Activated CD8-positive, alpha-beta memory T cell treated with anti-CD3 and anti-CD28 coated beads, Interleukin-2, amount 50 U/mL, for 24 hours (primary cell): ENCODE results near the gene PFKFB2.

Source experiments
- DNase-seq: peaks from one replicate; pipeline ENCODE4 v3.0.0-alpha.2; 2020; ENCODE audit errors: extremely low read depth

The PFKFB2 gene

GRCh38 chr1:207052911-207053769, at the start of gene PFKFB2:
Gene PFKFB2 (plus strand): TSS chr1:207053275. CDS start chr1:207054718, 1,443 bp downstream.
- peak; percentile 83 for DNase-seq

GRCh38 chr1:207004931-207005830, 47.9 kb upstream of the PFKFB2 start:
- no peak for DNase-seq

- DNase-seq: no peak
These were observed 47.0 kb upstream of the PFKFB2 start for GRCh38 chr1:207006083-207006482.

GRCh38 chr1:207006914-207007313, 46.2 kb upstream of the PFKFB2 start:
- no peak for DNase-seq

- no peak for DNase-seq
These were observed 45.6 kb upstream of the PFKFB2 start for GRCh38 chr1:207007352-207008033.

- no peak for DNase-seq
These were observed 43.8 kb upstream of the PFKFB2 start for GRCh38 chr1:207009182-207009850.

- no peak for DNase-seq
These were observed 43.1 kb upstream of the PFKFB2 start for GRCh38 chr1:207009945-207010344.

- no peak for DNase-seq
These were observed 42.3 kb upstream of the PFKFB2 start for GRCh38 chr1:207010726-207011125.

- no peak for DNase-seq
These were observed 39.6 kb upstream of the PFKFB2 start for GRCh38 chr1:207013321-207014085.

- DNase-seq: no peak
These were observed 38.3 kb upstream of the PFKFB2 start for GRCh38 chr1:207014728-207015127.

GRCh38 chr1:207015791-207016190, 37.3 kb upstream of the PFKFB2 start:
- DNase-seq: no peak

GRCh38 chr1:207017615-207018559, 35.2 kb upstream of the PFKFB2 start:
- DNase-seq: no peak

GRCh38 chr1:207018707-207019106, 34.4 kb upstream of the PFKFB2 start:
- no peak for DNase-seq

- no peak for DNase-seq
These were observed 33.9 kb upstream of the PFKFB2 start for GRCh38 chr1:207019161-207019560.

GRCh38 chr1:207019661-207020060, 33.4 kb upstream of the PFKFB2 start:
- DNase-seq: no peak

GRCh38 chr1:207020065-207020708, 32.9 kb upstream of the PFKFB2 start:
- DNase-seq: no peak

- no peak for DNase-seq
These were observed 32.4 kb upstream of the PFKFB2 start for GRCh38 chr1:207020709-207021107.

GRCh38 chr1:207021139-207021861, 31.8 kb upstream of the PFKFB2 start:
- DNase-seq: no peak
